CD14-positive monocyte (primary cell): Measurements from ENCODE around the gene PARP12. TPM values are rescaled to one million over a fixed set of nuclear protein-coding genes. Genes with fewer than 3 reads are reported as not detected.

Experiments used
- DNase-seq, 3 donors: peaks; one replicate each; pipeline ENCODE4 v3.0.0-alpha.2; 2011 to 2022
- H2AFZ ChIP-seq: 2 replicates; pipeline ENCODE4 v1.6.0; 2012; ENCODE audit warnings: mild to moderate bottlenecking, low read depth, low read length, inconsistent platforms; ENCODE audit not compliant: insufficient read depth, poor library complexity, severe bottlenecking
- H3K27ac ChIP-seq, 2 donors: 1 replicate in 1 of 2; 2 replicates in 1 of 2; pipeline ENCODE4 v1.5.1; 2012 to 2013; ENCODE audit warnings: low read length in 2 of 2, control low read depth in 1 of 2, inconsistent platforms in 1 of 2, low read depth in 1 of 2, mild to moderate bottlenecking in 1 of 2
- H3K27me3 ChIP-seq, 2 donors: one replicate each; pipeline versions ENCODE4 v1.6.0 to v1.6.1; 2011 to 2013; ENCODE audit warnings: low read length in 2 of 2; ENCODE audit not compliant: control insufficient read depth in 2 of 2, insufficient read depth in 2 of 2
- H3K36me3 ChIP-seq, 2 donors: replicated peaks in 1 of 2; 1 replicate in 1 of 2; 2 replicates in 1 of 2; pipeline versions ENCODE4 v1.5.1 to v1.6.1; 2012 to 2013; ENCODE audit warnings: low read length in 2 of 2, control low read depth in 1 of 2, inconsistent platforms in 1 of 2, mild to moderate bottlenecking in 1 of 2; ENCODE audit not compliant: insufficient read depth in 2 of 2, control insufficient read depth in 1 of 2
- H3K4me1 ChIP-seq, 2 donors: 1 replicate in 1 of 2; 2 replicates in 1 of 2; pipeline versions ENCODE4 v1.5.1 to v1.6.1; 2012 to 2013; ENCODE audit warnings: low read length in 2 of 2, control low read depth in 1 of 2, inconsistent platforms in 1 of 2, mild to moderate bottlenecking in 1 of 2, moderate library complexity in 1 of 2; ENCODE audit not compliant: insufficient read depth in 2 of 2, control insufficient read depth in 1 of 2
- H3K4me2 ChIP-seq: replicated peaks from 2 replicates; pipeline ENCODE3; 2012; ENCODE audit warnings: low read length, moderate library complexity, mild to moderate bottlenecking; ENCODE audit not compliant: poor library complexity, severe bottlenecking; ENCODE audit errors: extremely low read depth
- H3K4me3 ChIP-seq, 3 experiments: fragments of 200-600 bp in 1 of 3; sonication (generic) in 1 of 3; replicated peaks in 1 of 3; 1 replicate in 2 of 3; 2 replicates in 1 of 3; pipeline ENCODE4 v1.5.1; 2011 to 2013; ENCODE audit warnings: low read length in 3 of 3, mild to moderate bottlenecking in 3 of 3, control low read depth in 2 of 3, low read depth in 2 of 3, inconsistent platforms in 1 of 3, moderate library complexity in 1 of 3
- H3K79me2 ChIP-seq: 2 replicates; pipeline ENCODE4 v1.6.0; 2012; ENCODE audit warnings: mild to moderate bottlenecking, control low read depth, inconsistent platforms, low read length, moderate library complexity; ENCODE audit not compliant: insufficient read depth
- H3K9ac ChIP-seq: 2 replicates; pipeline ENCODE4 v1.6.0; 2017; ENCODE audit warnings: low read length, mild to moderate bottlenecking; ENCODE audit not compliant: insufficient read depth, poor library complexity, severe bottlenecking
- H3K9me3 ChIP-seq, 2 donors: replicated peaks in 1 of 2; 1 replicate in 1 of 2; 2 replicates in 1 of 2; pipeline versions ENCODE4 v1.5.1 to v1.6.1; 2012 to 2013; ENCODE audit warnings: low read length in 2 of 2, control low read depth in 1 of 2; ENCODE audit not compliant: control insufficient read depth in 1 of 2, insufficient read depth in 1 of 2
- H4K20me1 ChIP-seq: 2 replicates; pipeline ENCODE4 v1.6.0; 2012; ENCODE audit warnings: mild to moderate bottlenecking, low read length, control low read depth, moderate library complexity; ENCODE audit not compliant: insufficient read depth
- H3K27ac Mint-ChIP-seq, 7 donors: one replicate each; pipeline ENCODE4 v1.8.0; 2020; ENCODE audit warnings: mild to moderate bottlenecking in 7 of 7, mixed read lengths in 7 of 7, moderate library complexity in 6 of 7, inconsistent platforms in 2 of 7
- H3K27me3 Mint-ChIP-seq, 3 donors: one replicate each; pipeline ENCODE4 v1.8.0; 2021 to 2022; ENCODE audit warnings: low read depth in 3 of 3, mild to moderate bottlenecking in 3 of 3, mixed read lengths in 3 of 3, moderate library complexity in 3 of 3, inconsistent platforms in 1 of 3
- H3K36me3 Mint-ChIP-seq, 2 donors: one replicate each; pipeline ENCODE4 v1.8.0; 2020; ENCODE audit warnings: mixed read lengths in 2 of 2, inconsistent platforms in 1 of 2, mild to moderate bottlenecking in 1 of 2
- H3K4me1 Mint-ChIP-seq: one replicate; pipeline ENCODE4 v1.8.0; 2020; ENCODE audit warnings: mild to moderate bottlenecking, mixed read lengths
- H3K4me3 Mint-ChIP-seq, 2 donors: one replicate each; pipeline ENCODE4 v1.8.0; 2020; ENCODE audit warnings: mild to moderate bottlenecking in 2 of 2, mixed read lengths in 2 of 2, moderate library complexity in 1 of 2
- H3K9me3 Mint-ChIP-seq, 7 donors: one replicate each; pipeline ENCODE4 v1.8.0; 2020 to 2022; ENCODE audit warnings: mixed read lengths in 7 of 7, mild to moderate bottlenecking in 6 of 7, moderate library complexity in 6 of 7, inconsistent platforms in 2 of 7
- CTCF ChIP-seq: fragments of 200-600 bp; IDR thresholded peaks from one replicate; pipeline ENCODE4 v1.8.0; 2022; ENCODE audit warnings: antibody characterized with exemption, mild to moderate bottlenecking
- WGBS: methylation state at CpG from one replicate; pipeline ENCODE4 v1.1.5; 2013; ENCODE audit warnings: missing lambda C conversion rate; ENCODE audit not compliant: insufficient coverage; 5-methylcytosine and 5-hydroxymethylcytosine counted together
- intact Hi-C, 2 donors: fragments of 100-400 bp; cut with micrococcal nuclease; formaldehyde crosslinking; loops; one replicate each; pipeline versions ENCODE4 v1.15.0 to v1.15.1; 2023
- polyA plus RNA-seq, 3 donors: library from polyadenylated mRNA; depleted of rRNA in 1 of 3; unstranded in 2 of 3; stranded (reverse) in 1 of 3; fragments of 300-500 nt in 2 of 3; fragments of >200 nt in 1 of 3; fragmentation: Illumina TruSeq in 2 of 3; gene quantifications; 1 replicate in 2 of 3; 2 replicates in 1 of 3; pipeline ENCODE4 v1.2.3, GENCODE V29; 2012 to 2021

Gene PARP12
- polyA plus RNA-seq, 3 donors: 16.7 to 116 (median 37.8) TPM

GRCh38 chr7:140019606-140020005 lies 43.1 kb downstream of the PARP12 start:
- H3K27ac Mint-ChIP-seq: peak overlapping the region in 2 of 7 donors; percentile 9 to 11
- Histone ChIP-seq H3K79me2 (no peaks in the 10 kb centered on the region), H3K9me3 (no peaks in the 10 kb centered on the region), H3K4me3 (no peak overlapping the region), H3K4me2 (no peak overlapping the region), H3K27ac (no peak overlapping the region), H3K36me3 (peaks cover 53 to 95% of the 10 kb centered on the region in 2 donors), H3K9ac (no peak overlapping the region), H3K27me3 (no peaks in the 10 kb centered on the region), H3K4me1 (no peaks in the 10 kb centered on the region), H2AFZ (no peak overlapping the region), H4K20me1 (peaks cover 82% of the 10 kb centered on the region)
- peaks cover 61 to 76% of the 10 kb centered on the region in 2 donors for H3K36me3 Mint-ChIP-seq
- TF ChIP-seq CTCF: no peak
- peaks cover 0 to 2% (median 0%) of the 10 kb centered on the region in 7 donors for H3K9me3 Mint-ChIP-seq
- H3K4me3 Mint-ChIP-seq: no peak overlapping the region
- DNase-seq: no peak
- 86% methylated on average over 2 of the region's 3 CpGs for WGBS
- peaks cover 0 to 2% (median 2%) of the 10 kb centered on the region in 3 donors for H3K27me3 Mint-ChIP-seq
- intact Hi-C loops: no loop called here
- no peaks in the 10 kb centered on the region for H3K4me1 Mint-ChIP-seq

- H3K9me3 ChIP-seq: no peaks in the 10 kb centered on the region
- Mint-ChIP-seq H3K4me3 (no peak overlapping the region), H3K36me3 (peaks cover 60 to 76% of the 10 kb centered on the region in 2 donors), H3K4me1 (no peaks in the 10 kb centered on the region), H3K9me3 (peaks cover 0 to 2% (median 0%) of the 10 kb centered on the region in 7 donors), H3K27me3 (peaks cover under 1 to 2% (median 2%) of the 10 kb centered on the region in 3 donors), H3K27ac (no peak overlapping the region)
- H3K27me3 ChIP-seq: no peaks in the 10 kb centered on the region
- H3K79me2 ChIP-seq: no peaks in the 10 kb centered on the region
- intact Hi-C loops: no loop called here
- H3K36me3 ChIP-seq: peaks cover 52 to 95% of the 10 kb centered on the region in 2 donors
- peaks cover 80% of the 10 kb centered on the region for H4K20me1 ChIP-seq
- no peak for TF ChIP-seq CTCF
- WGBS: 93% methylated on average over 11 of the region's 11 CpGs
- H3K4me2 ChIP-seq: no peak overlapping the region
- H3K9ac ChIP-seq: no peak overlapping the region
- no peak overlapping the region for H3K27ac ChIP-seq
- H2AFZ ChIP-seq: no peak overlapping the region
- H3K4me3 ChIP-seq: no peak overlapping the region
- no peak for DNase-seq
- no peaks in the 10 kb centered on the region for H3K4me1 ChIP-seq
Measured at GRCh38 chr7:140019172-140019571, 43.6 kb downstream of the PARP12 start.
